Karpas-422 (cell line): ENCODE results near the gene CTIF. TPM values are rescaled to one million over a fixed set of nuclear protein-coding genes. Genes with fewer than 3 reads are reported as not detected.

Experiments used
- DNase-seq: peaks from one replicate; pipeline ENCODE4 v3.0.0-alpha.2; 2015
- H2AFZ ChIP-seq: fragments of 200-600 bp; sonication (generic); 2 replicates; pipeline ENCODE4 v1.6.1; 2014; ENCODE audit warnings: antibody characterized with exemption, low read length, mixed read lengths
- H3K27ac ChIP-seq: fragments of 200-600 bp; sonication (generic); 2 replicates; pipeline ENCODE4 v1.5.1; 2014; ENCODE audit warnings: mild to moderate bottlenecking, low read length, moderate library complexity
- H3K27me3 ChIP-seq: fragments of 200-600 bp; sonication (generic); 2 replicates; pipeline ENCODE4 v1.6.1; 2014; ENCODE audit warnings: low read length, mixed read lengths
- H3K36me3 ChIP-seq: fragments of 200-600 bp; sonication (generic); 2 replicates; pipeline ENCODE4 v1.6.1; 2014; ENCODE audit warnings: low read length, mixed read lengths; ENCODE audit not compliant: insufficient read depth
- H3K4me1 ChIP-seq: fragments of 200-600 bp; sonication (generic); 2 replicates; pipeline ENCODE4 v1.6.1; 2014; ENCODE audit warnings: mild to moderate bottlenecking, low read length, mixed read lengths
- H3K4me2 ChIP-seq: fragments of 200-600 bp; sonication (generic); 2 replicates; pipeline ENCODE4 v1.6.1; 2014; ENCODE audit warnings: low read length, low read depth, mild to moderate bottlenecking; ENCODE audit not compliant: poor library complexity, severe bottlenecking
- H3K4me3 ChIP-seq: fragments of 200-600 bp; sonication (generic); 2 replicates; pipeline ENCODE4 v1.5.1; 2014; ENCODE audit warnings: mild to moderate bottlenecking, antibody characterized with exemption, low read length, mixed read lengths
- H3K79me2 ChIP-seq: fragments of 200-600 bp; sonication (generic); 2 replicates; pipeline ENCODE4 v1.6.1; 2014; ENCODE audit warnings: mild to moderate bottlenecking, low read length, mixed read lengths
- H3K9ac ChIP-seq: fragments of 200-600 bp; sonication (generic); 2 replicates; pipeline ENCODE4 v1.6.0; 2014; ENCODE audit warnings: low read length
- H3K9me2 ChIP-seq: fragments of 200-600 bp; sonication (generic), shearing (Covaris generic); replicated peaks from 2 replicates; pipeline ENCODE4 v1.6.0; 2014; ENCODE audit warnings: mild to moderate bottlenecking, low read length, moderate library complexity; ENCODE audit not compliant: insufficient read depth
- H3K9me3 ChIP-seq: fragments of 300-700, 200-600 bp; sonication (generic); 2 replicates; pipeline ENCODE4 v1.6.1; 2014; ENCODE audit warnings: low read length, mixed read lengths
- H4K20me1 ChIP-seq: fragments of 200-600 bp; sonication (generic); 2 replicates; pipeline ENCODE4 v1.6.1; 2014; ENCODE audit warnings: mild to moderate bottlenecking, antibody characterized with exemption, low read length, low read depth; ENCODE audit not compliant: insufficient read depth
- total RNA-seq: library from RNA; depleted of rRNA; stranded (reverse); fragments of >200 nt; shearing (Covaris generic); gene quantifications from 2 replicates; pipeline ENCODE4 v1.2.3, GENCODE V29; 2014; ENCODE audit warnings: low replicate concordance; rRNA removed

The CTIF gene
- 0.47 and 0.60 TPM in 2 replicates for total RNA-seq

GRCh38 chr18:48538531-48539405 is at the start of gene CTIF:
TSS of gene CTIF (plus strand) at chr18:48539031. CDS start at chr18:48619566, 80,535 bp downstream.
- H3K9ac ChIP-seq, result peak within 1 kb of the TSS; percentile 50
- H3K36me3 ChIP-seq, result no peaks in the 10 kb centered on the region
- H3K9me3 ChIP-seq, result no peaks in the 10 kb centered on the region
- peak within 1 kb of the TSS; percentile 66; the same call in 1 of the 2 replicates for H3K4me3 ChIP-seq
- peaks cover 9% of the 10 kb centered on the region for H3K4me1 ChIP-seq
- peak within 1 kb of the TSS; percentile 80 for H3K4me2 ChIP-seq
- peak; percentile 64 for DNase-seq
- H4K20me1 ChIP-seq, result no peaks in the 10 kb centered on the region
- H3K27me3 ChIP-seq, result no peaks in the 10 kb centered on the region
- no peak within 1 kb of the TSS; the same call in 1 of the 2 replicates for H2AFZ ChIP-seq
- no peaks in the 10 kb centered on the region for H3K79me2 ChIP-seq
- no peak within 1 kb of the TSS for H3K27ac ChIP-seq
- H3K9me2 ChIP-seq, result no peaks in the 10 kb centered on the region

- Histone ChIP-seq H3K27me3 (no peaks in the 10 kb centered on the region), H4K20me1 (no peaks in the 10 kb centered on the region), H3K9ac (no peak overlapping the region), H2AFZ (no peak overlapping the region), H3K4me3 (no peak overlapping the region), H3K27ac (no peak overlapping the region), H3K9me3 (no peaks in the 10 kb centered on the region), H3K9me2 (no peaks in the 10 kb centered on the region), H3K36me3 (no peaks in the 10 kb centered on the region), H3K4me1 (no peaks in the 10 kb centered on the region), H3K79me2 (no peaks in the 10 kb centered on the region), H3K4me2 (no peak overlapping the region)
- DNase-seq, result no peak
Measured at GRCh38 chr18:48490641-48491293, 48.1 kb upstream of the CTIF start.

DNA sequence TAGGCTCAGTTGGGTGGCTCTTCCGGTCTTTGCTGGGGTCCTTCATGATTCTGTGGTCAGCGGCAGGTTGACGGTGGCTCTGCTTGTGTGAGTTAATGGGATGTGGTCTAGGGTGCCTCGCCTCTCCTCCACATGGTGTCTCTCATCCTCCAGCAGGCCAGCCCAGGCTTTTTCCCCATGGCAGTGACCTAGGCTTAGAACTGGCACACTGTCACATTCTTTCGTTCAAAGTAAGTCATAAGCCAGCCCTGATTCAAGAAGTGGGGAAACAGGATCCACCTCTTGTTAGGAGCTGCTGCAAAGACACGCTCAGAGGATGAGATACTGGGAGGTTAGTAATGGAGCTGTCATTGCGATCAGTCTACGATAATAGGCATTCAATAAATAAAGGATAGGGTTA is 46.0 kb upstream of the CTIF start:
- no peak overlapping the region for H2AFZ ChIP-seq
- H3K79me2 ChIP-seq, result no peaks in the 10 kb centered on the region
- no peak overlapping the region for H3K9ac ChIP-seq
- H3K27ac ChIP-seq, result no peak overlapping the region
- no peak overlapping the region for H3K4me2 ChIP-seq
- DNase-seq, result no peak
- no peaks in the 10 kb centered on the region for H3K27me3 ChIP-seq
- no peaks in the 10 kb centered on the region for H3K9me2 ChIP-seq
- no peaks in the 10 kb centered on the region for H3K9me3 ChIP-seq
- H3K4me1 ChIP-seq, result no peaks in the 10 kb centered on the region
- H4K20me1 ChIP-seq, result no peaks in the 10 kb centered on the region
- H3K4me3 ChIP-seq, result no peak overlapping the region
- no peaks in the 10 kb centered on the region for H3K36me3 ChIP-seq

- H3K4me2 ChIP-seq, result no peak overlapping the region
- no peaks in the 10 kb centered on the region for H3K9me2 ChIP-seq
- H3K4me1 ChIP-seq, result no peaks in the 10 kb centered on the region
- H3K79me2 ChIP-seq, result no peaks in the 10 kb centered on the region
- peaks cover 4% of the 10 kb centered on the region; the same call in 1 of the 2 replicates for H3K9me3 ChIP-seq
- H3K36me3 ChIP-seq, result no peaks in the 10 kb centered on the region
- no peak overlapping the region for H3K27ac ChIP-seq
- H2AFZ ChIP-seq, result no peak overlapping the region
- no peaks in the 10 kb centered on the region for H4K20me1 ChIP-seq
- no peak overlapping the region for H3K4me3 ChIP-seq
- H3K9ac ChIP-seq, result no peak overlapping the region
- DNase-seq, result no peak
- no peaks in the 10 kb centered on the region for H3K27me3 ChIP-seq
Measured at GRCh38 chr18:48493434-48494230, 45.2 kb upstream of the CTIF start.

- Histone ChIP-seq H3K9me2 (no peaks in the 10 kb centered on the region), H3K27me3 (no peaks in the 10 kb centered on the region), H4K20me1 (no peaks in the 10 kb centered on the region), H3K4me3 (no peak overlapping the region), H3K36me3 (no peaks in the 10 kb centered on the region), H3K27ac (no peak overlapping the region), H2AFZ (no peak overlapping the region), H3K4me2 (no peak overlapping the region), H3K9me3 (peaks cover 5% of the 10 kb centered on the region; the same call in 1 of the 2 replicates), H3K4me1 (no peaks in the 10 kb centered on the region), H3K79me2 (no peaks in the 10 kb centered on the region), H3K9ac (no peak overlapping the region)
- no peak for DNase-seq
Measured at GRCh38 chr18:48497863-48498262, 41.0 kb upstream of the CTIF start.

GRCh38 chr18:48500517-48500916 is 38.3 kb upstream of the CTIF start:
- no peaks in the 10 kb centered on the region for H4K20me1 ChIP-seq
- H3K4me2 ChIP-seq, result no peak overlapping the region
- no peaks in the 10 kb centered on the region for H3K4me1 ChIP-seq
- H3K4me3 ChIP-seq, result no peak overlapping the region
- H3K36me3 ChIP-seq, result no peaks in the 10 kb centered on the region
- H3K9me2 ChIP-seq, result no peaks in the 10 kb centered on the region
- H3K79me2 ChIP-seq, result no peaks in the 10 kb centered on the region
- no peak overlapping the region for H2AFZ ChIP-seq
- no peak for DNase-seq
- no peak overlapping the region for H3K9ac ChIP-seq
- H3K27ac ChIP-seq, result no peak overlapping the region
- H3K27me3 ChIP-seq, result no peaks in the 10 kb centered on the region
- H3K9me3 ChIP-seq, result peaks cover 9% of the 10 kb centered on the region; the same call in 1 of the 2 replicates

DNA sequence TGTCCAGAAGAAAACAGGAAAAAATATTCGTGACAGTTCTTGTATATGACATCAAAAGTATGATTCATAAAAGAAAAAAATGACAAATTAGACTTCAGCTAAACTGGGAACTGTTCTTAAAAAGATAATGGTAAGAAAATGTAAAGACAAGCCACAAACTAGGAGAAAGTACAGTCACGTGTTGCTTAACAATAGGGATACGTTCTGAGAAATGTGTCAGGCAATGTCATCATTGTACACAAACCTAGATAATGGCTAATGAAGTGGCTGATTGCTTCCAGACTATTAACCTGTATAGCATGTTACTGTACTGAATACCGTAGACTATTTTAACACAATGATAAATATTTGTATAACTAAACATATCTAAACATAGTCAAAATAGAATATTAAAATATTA is 35.9 kb upstream of the CTIF start:
- H3K36me3 ChIP-seq, result no peaks in the 10 kb centered on the region

More for the DNA sequence above, 35.9 kb upstream of the CTIF start:
- Histone ChIP-seq H3K4me3 (no peak overlapping the region), H3K27me3 (no peaks in the 10 kb centered on the region), H3K27ac (no peak overlapping the region), H3K79me2 (no peaks in the 10 kb centered on the region), H4K20me1 (no peaks in the 10 kb centered on the region), H3K4me1 (no peaks in the 10 kb centered on the region), H3K4me2 (no peak overlapping the region), H3K9me2 (no peaks in the 10 kb centered on the region), H3K9ac (no peak overlapping the region), H2AFZ (no peak overlapping the region), H3K9me3 (peaks cover 14% of the 10 kb centered on the region; the same call in 1 of the 2 replicates)
- DNase-seq, result no peak
